Prostate gland (tissue), 2 donors: Measurements from ENCODE around the gene ADCY1.

Experiments
- CTCF ChIP-seq, 4 experiments: fragments of 200-600 bp in 2 of 4; fragments of 450-650 bp in 2 of 4; sonication (generic) in 2 of 4; IDR thresholded peaks; 1 replicate in 3 of 4; 2 replicates in 1 of 4; pipeline ENCODE4 v1.5.1; 2016 to 2019; ENCODE audit warnings: antibody characterized with exemption in 4 of 4, mild to moderate bottlenecking in 2 of 4, moderate library complexity in 2 of 4
- POLR2A ChIP-seq: fragments of 450-650 bp; IDR thresholded peaks from one replicate; pipeline ENCODE4 v1.6.1; 2016; ENCODE audit warnings: antibody characterized with exemption, mild to moderate bottlenecking
- POLR2AphosphoS5 ChIP-seq: sonication (generic); formaldehyde crosslinking; IDR thresholded peaks from one replicate; pipeline ENCODE4 v1.6.1; 2017; ENCODE audit warnings: antibody characterized with exemption

- TF ChIP-seq CTCF (IDR thresholded peaks at IDR 0.05): no peak
- TF ChIP-seq POLR2AphosphoS5: no peak
- TF ChIP-seq POLR2A: no peak
These were observed 143.5 kb downstream of the ADCY1 start for GRCh38 chr7:45717537-45718235.
